ENCODE results near the gene RPTOR.

The RPTOR gene

GRCh38 chr17:80902963-80903611 lies 358.4 kb downstream of the RPTOR start:
- no peak overlapping the region for H3K27ac ChIP-seq (ENCODE audit: insufficient read depth, low read length, poor library complexity, severe bottlenecking)
- DNase-seq: no peak
- H3K4me3 ChIP-seq (ENCODE audit: insufficient read depth, low read depth, low read length, poor library complexity, severe bottlenecking): no peak overlapping the region
- H3K36me3 ChIP-seq (ENCODE audit: control insufficient read depth, insufficient read depth, low read length): peaks cover 17% of the 10 kb centered on the region
- H3K4me1 ChIP-seq (ENCODE audit: control insufficient read depth, insufficient read depth, low read length, poor library complexity, severe bottlenecking): no peaks in the 10 kb centered on the region
- no peaks in the 10 kb centered on the region for H3K9me3 ChIP-seq (ENCODE audit: control insufficient read depth, low read length)
- no peaks in the 10 kb centered on the region for H3K27me3 ChIP-seq (replicated peaks; ENCODE audit: control insufficient read depth, insufficient read depth, low read length, poor library complexity, severe bottlenecking)

- Histone ChIP-seq H3K4me3 (ENCODE audit: insufficient read depth, low read depth, low read length, poor library complexity, severe bottlenecking) (no peak overlapping the region), H3K36me3 (ENCODE audit: control insufficient read depth, insufficient read depth, low read length) (peaks cover 25% of the 10 kb centered on the region), H3K27me3 (replicated peaks; ENCODE audit: control insufficient read depth, insufficient read depth, low read length, poor library complexity, severe bottlenecking) (no peaks in the 10 kb centered on the region), H3K4me1 (ENCODE audit: control insufficient read depth, insufficient read depth, low read length, poor library complexity, severe bottlenecking) (no peaks in the 10 kb centered on the region), H3K9me3 (ENCODE audit: control insufficient read depth, low read length) (no peaks in the 10 kb centered on the region), H3K27ac (ENCODE audit: insufficient read depth, low read length, poor library complexity, severe bottlenecking) (no peak overlapping the region)
- no peak for DNase-seq
Measured at GRCh38 chr17:80904036-80904753, 359.6 kb downstream of the RPTOR start.

- no peak overlapping the region for H3K4me3 ChIP-seq (ENCODE audit: insufficient read depth, low read depth, low read length, poor library complexity, severe bottlenecking)
- no peaks in the 10 kb centered on the region for H3K27me3 ChIP-seq (replicated peaks; ENCODE audit: control insufficient read depth, insufficient read depth, low read length, poor library complexity, severe bottlenecking)
- peaks cover 29% of the 10 kb centered on the region for H3K36me3 ChIP-seq (ENCODE audit: control insufficient read depth, insufficient read depth, low read length)
- no peaks in the 10 kb centered on the region for H3K4me1 ChIP-seq (ENCODE audit: control insufficient read depth, insufficient read depth, low read length, poor library complexity, severe bottlenecking)
- no peak overlapping the region for H3K27ac ChIP-seq (ENCODE audit: insufficient read depth, low read length, poor library complexity, severe bottlenecking)
- H3K9me3 ChIP-seq (ENCODE audit: control insufficient read depth, low read length): no peaks in the 10 kb centered on the region
- DNase-seq: no peak
Measured at GRCh38 chr17:80905586-80906230, 361.1 kb downstream of the RPTOR start.

GRCh38 chr17:80906364-80907259 lies 362.0 kb downstream of the RPTOR start:
- Histone ChIP-seq H3K27me3 (replicated peaks; ENCODE audit: control insufficient read depth, insufficient read depth, low read length, poor library complexity, severe bottlenecking) (no peaks in the 10 kb centered on the region), H3K27ac (ENCODE audit: insufficient read depth, low read length, poor library complexity, severe bottlenecking) (no peak overlapping the region), H3K4me1 (ENCODE audit: control insufficient read depth, insufficient read depth, low read length, poor library complexity, severe bottlenecking) (no peaks in the 10 kb centered on the region), H3K9me3 (ENCODE audit: control insufficient read depth, low read length) (no peaks in the 10 kb centered on the region), H3K36me3 (ENCODE audit: control insufficient read depth, insufficient read depth, low read length) (peaks cover 29% of the 10 kb centered on the region), H3K4me3 (ENCODE audit: insufficient read depth, low read depth, low read length, poor library complexity, severe bottlenecking) (no peak overlapping the region)
- DNase-seq: no peak

- Histone ChIP-seq H3K4me1 (ENCODE audit: control insufficient read depth, insufficient read depth, low read length, poor library complexity, severe bottlenecking) (no peaks in the 10 kb centered on the region), H3K27me3 (replicated peaks; ENCODE audit: control insufficient read depth, insufficient read depth, low read length, poor library complexity, severe bottlenecking) (no peaks in the 10 kb centered on the region), H3K9me3 (ENCODE audit: control insufficient read depth, low read length) (no peaks in the 10 kb centered on the region), H3K36me3 (ENCODE audit: control insufficient read depth, insufficient read depth, low read length) (peaks cover 29% of the 10 kb centered on the region), H3K4me3 (ENCODE audit: insufficient read depth, low read depth, low read length, poor library complexity, severe bottlenecking) (no peak overlapping the region), H3K27ac (ENCODE audit: insufficient read depth, low read length, poor library complexity, severe bottlenecking) (no peak overlapping the region)
- no peak for DNase-seq
Measured at GRCh38 chr17:80907281-80907680, 362.6 kb downstream of the RPTOR start.

- no peaks in the 10 kb centered on the region for H3K4me1 ChIP-seq (ENCODE audit: control insufficient read depth, insufficient read depth, low read length, poor library complexity, severe bottlenecking)
- no peak for DNase-seq
- H3K27me3 ChIP-seq (replicated peaks; ENCODE audit: control insufficient read depth, insufficient read depth, low read length, poor library complexity, severe bottlenecking): no peaks in the 10 kb centered on the region
- no peak overlapping the region for H3K27ac ChIP-seq (ENCODE audit: insufficient read depth, low read length, poor library complexity, severe bottlenecking)
- no peaks in the 10 kb centered on the region for H3K9me3 ChIP-seq (ENCODE audit: control insufficient read depth, low read length)
- peaks cover 29% of the 10 kb centered on the region for H3K36me3 ChIP-seq (ENCODE audit: control insufficient read depth, insufficient read depth, low read length)
- H3K4me3 ChIP-seq (ENCODE audit: insufficient read depth, low read depth, low read length, poor library complexity, severe bottlenecking): no peak overlapping the region
Measured at GRCh38 chr17:80908211-80908610, 363.6 kb downstream of the RPTOR start.

- Histone ChIP-seq H3K9me3 (ENCODE audit: control insufficient read depth, low read length) (no peaks in the 10 kb centered on the region), H3K4me1 (ENCODE audit: control insufficient read depth, insufficient read depth, low read length, poor library complexity, severe bottlenecking) (no peaks in the 10 kb centered on the region), H3K27me3 (replicated peaks; ENCODE audit: control insufficient read depth, insufficient read depth, low read length, poor library complexity, severe bottlenecking) (no peaks in the 10 kb centered on the region), H3K4me3 (ENCODE audit: insufficient read depth, low read depth, low read length, poor library complexity, severe bottlenecking) (no peak overlapping the region), H3K27ac (ENCODE audit: insufficient read depth, low read length, poor library complexity, severe bottlenecking) (no peak overlapping the region), H3K36me3 (ENCODE audit: control insufficient read depth, insufficient read depth, low read length) (peaks cover 25% of the 10 kb centered on the region)
- no peak for DNase-seq
Measured at GRCh38 chr17:80908776-80909175, 364.1 kb downstream of the RPTOR start.

GRCh38 chr17:80909635-80910034 lies 365.0 kb downstream of the RPTOR start:
- DNase-seq: no peak
- no peaks in the 10 kb centered on the region for H3K4me1 ChIP-seq (ENCODE audit: control insufficient read depth, insufficient read depth, low read length, poor library complexity, severe bottlenecking)
- H3K9me3 ChIP-seq (ENCODE audit: control insufficient read depth, low read length): no peaks in the 10 kb centered on the region
- H3K36me3 ChIP-seq (ENCODE audit: control insufficient read depth, insufficient read depth, low read length): peaks cover 21% of the 10 kb centered on the region
- no peak overlapping the region for H3K4me3 ChIP-seq (ENCODE audit: insufficient read depth, low read depth, low read length, poor library complexity, severe bottlenecking)
- H3K27me3 ChIP-seq (replicated peaks; ENCODE audit: control insufficient read depth, insufficient read depth, low read length, poor library complexity, severe bottlenecking): no peaks in the 10 kb centered on the region
- no peak overlapping the region for H3K27ac ChIP-seq (ENCODE audit: insufficient read depth, low read length, poor library complexity, severe bottlenecking)

GRCh38 chr17:80910043-80910442 lies 365.4 kb downstream of the RPTOR start:
- H3K36me3 ChIP-seq (ENCODE audit: control insufficient read depth, insufficient read depth, low read length): peaks cover 21% of the 10 kb centered on the region
- no peak for DNase-seq
- no peak overlapping the region for H3K4me3 ChIP-seq (ENCODE audit: insufficient read depth, low read depth, low read length, poor library complexity, severe bottlenecking)
- no peaks in the 10 kb centered on the region for H3K4me1 ChIP-seq (ENCODE audit: control insufficient read depth, insufficient read depth, low read length, poor library complexity, severe bottlenecking)
- H3K9me3 ChIP-seq (ENCODE audit: control insufficient read depth, low read length): no peaks in the 10 kb centered on the region
- H3K27me3 ChIP-seq (replicated peaks; ENCODE audit: control insufficient read depth, insufficient read depth, low read length, poor library complexity, severe bottlenecking): no peaks in the 10 kb centered on the region
- no peak overlapping the region for H3K27ac ChIP-seq (ENCODE audit: insufficient read depth, low read length, poor library complexity, severe bottlenecking)

Measured in effector memory CD4-positive, alpha-beta T cell (primary cell).